ENCODE data around the gene ANP32B.

DNA sequence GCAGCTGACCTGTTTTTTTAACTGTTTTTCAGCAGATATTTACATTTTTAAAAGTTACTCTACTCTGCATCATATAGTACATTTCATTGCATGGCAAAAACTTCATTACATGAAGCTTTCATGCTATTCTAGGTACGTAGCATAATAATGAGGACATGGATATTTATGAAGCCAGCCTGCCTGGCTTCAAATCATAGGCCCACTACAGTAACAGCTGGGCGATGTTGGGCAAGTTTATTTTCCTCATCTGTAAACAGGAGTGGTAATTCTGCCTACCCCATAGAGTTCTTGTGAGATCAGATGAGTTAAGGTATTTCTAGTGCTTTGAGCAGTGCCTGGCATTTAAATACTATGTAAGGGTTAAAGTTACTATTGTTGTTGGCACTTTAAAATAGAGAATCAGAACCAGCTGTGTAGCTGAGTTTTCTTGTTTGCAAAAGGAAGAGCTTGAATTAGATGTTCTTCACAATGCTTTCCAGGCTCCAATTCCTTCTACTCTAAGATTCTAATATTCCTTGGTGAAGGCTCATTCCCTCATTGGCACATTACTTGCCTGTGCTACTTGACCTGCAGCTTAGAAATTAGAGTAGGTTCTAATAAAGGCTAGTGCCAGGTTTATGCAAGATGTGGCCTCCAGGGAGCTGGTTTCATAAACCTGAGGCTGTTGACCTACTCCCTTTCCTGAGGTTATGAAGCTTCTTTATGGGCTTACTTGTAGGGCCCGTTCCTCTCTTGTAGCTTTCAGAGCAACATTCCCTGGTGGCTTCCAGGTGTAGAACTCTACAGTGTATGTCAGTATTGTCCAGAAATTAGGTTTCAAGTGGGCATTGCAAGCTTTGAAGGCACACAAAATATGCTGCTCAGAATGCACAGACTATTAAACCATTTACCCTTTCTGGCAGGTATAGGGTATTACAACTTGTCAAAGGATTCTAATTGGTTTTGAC, 14.5 kb downstream of the ANP32B start:
- TF ChIP-seq GATA3 (IDR thresholded peaks at IDR 0.05; ENCODE audit: low read depth, low read length) (no peak), GATA2 (IDR thresholded peaks at IDR 0.05; ENCODE audit: low read depth, low read length) (no peak)
